ENCODE results near the gene STK24. TPM values are rescaled to one million over a fixed set of nuclear protein-coding genes. Genes with fewer than 3 reads are reported as not detected.

Gene STK24
- total and polyA plus RNA-seq, 10 of the 15 experiments (the other 5 are each of a cell fraction or from before 2014, with no cell fraction given), result 7.5 to 115 (median 52.9) TPM

DNA sequence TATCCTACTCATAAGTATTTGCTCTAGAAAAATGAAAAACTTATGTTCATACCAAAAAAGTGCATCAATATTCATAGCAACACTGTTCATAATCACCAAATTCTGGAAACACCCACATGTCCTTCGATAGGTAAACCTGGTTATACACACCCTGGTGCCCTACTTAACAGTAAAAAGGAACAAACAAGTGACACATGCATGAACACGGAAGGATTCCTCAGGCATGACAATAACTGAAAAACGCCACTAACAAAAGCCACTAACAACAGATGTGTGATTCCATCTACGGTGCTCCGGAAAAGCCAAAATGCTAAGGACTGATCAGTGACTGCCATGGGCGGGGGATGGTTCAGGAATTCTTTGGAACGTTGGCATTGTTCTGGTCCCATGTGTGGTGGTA is 65.5 kb downstream of the STK24 start:
- H3K9me3 ChIP-seq (replicated peaks; ENCODE audit: control insufficient read depth, insufficient read depth, low read length), result no peaks in the 10 kb centered on the region
- H3K4me1 ChIP-seq (ENCODE audit: control insufficient read depth, insufficient read depth, low read length), result peaks cover 84% of the 10 kb centered on the region
- no peak for DNase-seq (ENCODE audit: low read depth, low spot score)
- POLR2A ChIA-PET, result interaction anchor here (1.0 kb wide), 1 partner anchor 61 kb away, joined by 3 read pairs; no protein-coding TSS in a partner anchor
- CTCF ChIA-PET, result interaction anchor here (4.2 kb wide), 1 partner anchor 142 kb away, joined by 13 read pairs; no protein-coding TSS in a partner anchor
- SMC1A ChIA-PET (ENCODE audit: uncharacterized antibody, unreplicated experiment), result interaction anchor here (1.2 to 4.6 kb wide), 6 partner anchors 9 to 141 kb away, joined by 3 to 27 read pairs (median 5); no protein-coding TSS in a partner anchor
- intact Hi-C loops (cut with micrococcal nuclease; ENCODE audit: unreplicated experiment) (no loop called here), in situ Hi-C loops (cut with MboI) (no loop called here)
- no peak for FAIRE-seq
- peak overlapping the region; percentile 43; the same call in 1 of the 2 replicates for H3K4me3 ChIP-seq
- peak overlapping the region; percentile 61 for H3K4me2 ChIP-seq (ENCODE audit: control insufficient read depth, insufficient read depth)
- BruUV-seq (replicated peaks), result no TSS peak
- TF ChIP-seq IKZF1 (conservative IDR thresholded peaks at IDR 0.05), result peak; percentile 3; the same call in 1 of the 2 replicates
- no peak for TF ChIP-seq FOXK2 (IDR thresholded peaks at IDR 0.05)
- no peak for TF ChIP-seq TCF7 (IDR thresholded peaks at IDR 0.05; ENCODE audit: borderline replicate concordance)
- TF ChIP-seq POLR2AphosphoS5 (IDR thresholded peaks at IDR 0.05; ENCODE audit: low read length), result peak; percentile 29; the same call in 1 of the 2 replicates
- TF ChIP-seq JUND (IDR thresholded peaks at IDR 0.05; ENCODE audit: low read depth, low read length), result no peak
- TF ChIP-seq, protein P1, sequence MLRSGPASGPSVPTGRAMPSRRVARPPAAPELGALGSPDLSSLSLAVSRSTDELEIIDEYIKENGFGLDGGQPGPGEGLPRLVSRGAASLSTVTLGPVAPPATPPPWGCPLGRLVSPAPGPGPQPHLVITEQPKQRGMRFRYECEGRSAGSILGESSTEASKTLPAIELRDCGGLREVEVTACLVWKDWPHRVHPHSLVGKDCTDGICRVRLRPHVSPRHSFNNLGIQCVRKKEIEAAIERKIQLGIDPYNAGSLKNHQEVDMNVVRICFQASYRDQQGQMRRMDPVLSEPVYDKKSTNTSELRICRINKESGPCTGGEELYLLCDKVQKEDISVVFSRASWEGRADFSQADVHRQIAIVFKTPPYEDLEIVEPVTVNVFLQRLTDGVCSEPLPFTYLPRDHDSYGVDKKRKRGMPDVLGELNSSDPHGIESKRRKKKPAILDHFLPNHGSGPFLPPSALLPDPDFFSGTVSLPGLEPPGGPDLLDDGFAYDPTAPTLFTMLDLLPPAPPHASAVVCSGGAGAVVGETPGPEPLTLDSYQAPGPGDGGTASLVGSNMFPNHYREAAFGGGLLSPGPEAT (IDR thresholded peaks at IDR 0.05; ENCODE audit: low read depth), result no peak
- TF ChIP-seq TCF12 (IDR thresholded peaks at IDR 0.05; ENCODE audit: low read depth, low read length), result 0 out of 2 replicates have a peak, but pooled peaks have one; percentile 26
- TF ChIP-seq SKIL (IDR thresholded peaks at IDR 0.05; ENCODE audit: low read depth, poor library complexity, severe bottlenecking), result no peak
- 0 out of 2 replicates have a peak, but pooled peaks have one; percentile 26 for TF ChIP-seq PAX5 (IDR thresholded peaks at IDR 0.05; ENCODE audit: borderline replicate concordance, low read depth, low read length)
- RAD21 ChIA-PET (ENCODE audit: unreplicated experiment), result interaction anchor here (1.5 to 3.1 kb wide), 2 partner anchors 11 to 23 kb away, joined by 6 to 20 read pairs; no protein-coding TSS in a partner anchor
- peaks cover 4 to 7% of the 10 kb centered on the region in 2 experiments; a peak in 3 of 4 replicates for H3K36me3 ChIP-seq (ENCODE audit: control insufficient read depth in 2 of 2, insufficient read depth in 2 of 2, low read length in 1 of 2)
- peak overlapping the region; percentile 72 for H3K27ac ChIP-seq (ENCODE audit: control insufficient read depth, insufficient read depth)
- H2AFZ ChIP-seq (ENCODE audit: control insufficient read depth, low read depth, low read length), result no peak overlapping the region
- no peaks in the 10 kb centered on the region for H3K27me3 ChIP-seq (replicated peaks in 1 of 2; ENCODE audit: control insufficient read depth in 2 of 2, insufficient read depth in 2 of 2, low read length in 1 of 2)
- H4K20me1 ChIP-seq (ENCODE audit: control insufficient read depth, insufficient read depth), result no peaks in the 10 kb centered on the region; the same call in 1 of the 2 replicates
- ATAC-seq, result peak; percentile 22
- WGBS (ENCODE audit: insufficient coverage, insufficient replicate concordance, low lambda C conversion rate, missing lambda C conversion rate), result 22% methylated on average over 7 of the region's 7 CpGs
- H3K79me2 ChIP-seq (ENCODE audit: control insufficient read depth, insufficient read depth, low read length), result peaks cover 87% of the 10 kb centered on the region
- H3K9ac ChIP-seq (ENCODE audit: control insufficient read depth, insufficient read depth, low read length), result no peak overlapping the region
